Adrenal gland (tissue), 12 donors: Measurements from ENCODE around the gene DOK3. TPM values are rescaled to one million over a fixed set of nuclear protein-coding genes. Genes with fewer than 3 reads are reported as not detected.

ENCODE experiments used
- DNase-seq, 7 donors: peaks; one replicate each; pipeline ENCODE4 v3.0.0-alpha.2; 2019 to 2020
- H3K27ac ChIP-seq, 5 donors: fragments of 200-600 bp; sonication (generic) in 4 of 5; 1 replicate in 3 of 5; 2 replicates in 2 of 5; pipeline versions ENCODE4 v1.5.1 to v1.8.0; 2016 to 2020; ENCODE audit warnings: mild to moderate bottlenecking in 1 of 5
- H3K27me3 ChIP-seq: fragments of 200-600 bp; 2 replicates; pipeline ENCODE4 v1.8.0; 2021
- H3K36me3 ChIP-seq, 2 donors: fragments of 200-600 bp; replicated peaks in 1 of 2; 1 replicate in 1 of 2; 2 replicates in 1 of 2; pipeline versions ENCODE4 v1.5.1 to v1.8.0; 2018 to 2022
- H3K4me1 ChIP-seq, 2 donors: fragments of 200-600 bp; replicated peaks in 1 of 2; 1 replicate in 1 of 2; 2 replicates in 1 of 2; pipeline versions ENCODE4 v1.5.1 to v1.8.0; 2018 to 2021
- H3K4me3 ChIP-seq, 4 donors: fragments of 200-600 bp; sonication (generic) in 3 of 4; one replicate each; pipeline ENCODE4 v1.5.1; 2016 to 2018
- H3K9me3 ChIP-seq, 3 donors: fragments of 200-600 bp; sonication (generic) in 1 of 3; replicated peaks in 1 of 3; 1 replicate in 2 of 3; 2 replicates in 1 of 3; pipeline versions ENCODE4 v1.5.1 to v1.8.0; 2016 to 2021
- CTCF ChIP-seq, 6 experiments: fragments of 450-650 bp in 4 of 6; fragments of 200-600 bp in 2 of 6; sonication (generic) in 1 of 6; IDR thresholded peaks; 1 replicate in 5 of 6; 2 replicates in 1 of 6; pipeline versions ENCODE4 v1.5.1 to v1.8.0; 2016 to 2021; ENCODE audit warnings: antibody characterized with exemption in 6 of 6, mild to moderate bottlenecking in 2 of 6, moderate library complexity in 1 of 6
- POLR2A ChIP-seq, 2 donors: fragments of 450-650 bp; IDR thresholded peaks; one replicate each; pipeline ENCODE4 v1.6.1; 2017; ENCODE audit warnings: antibody characterized with exemption in 2 of 2, mild to moderate bottlenecking in 2 of 2, moderate library complexity in 1 of 2
- WGBS, 4 donors: extraction: QIAGEN DNeasy Blood & Tissue Kit in 2 of 4; methylation state at CpG; one replicate each; pipeline versions ENCODE4 v1.1.5 to v1.1.7; 2013 to 2017; 5-methylcytosine and 5-hydroxymethylcytosine counted together
- intact Hi-C, 2 donors: fragments of 100-400 bp; cut with DNase I; formaldehyde crosslinking; loops; one replicate each; pipeline versions ENCODE4 v1.14.1 to v1.15.0; 2022 to 2023
- polyA plus RNA-seq, 3 donors: library from polyadenylated mRNA; stranded (reverse); fragments of 200-250 nt in 2 of 3; fragments of 350-450 nt in 1 of 3; fragmentation: Illumina TruSeq in 1 of 3; extraction: RNeasy Lipid Tissue Mini Kit (QIAGEN cat#74804) in 1 of 3; gene quantifications; one replicate each; pipeline ENCODE4 v1.2.3, GENCODE V29; 2013 to 2014
- total RNA-seq, 9 donors: library from RNA; depleted of rRNA in 4 of 9; stranded (reverse); fragments of >200 nt in 4 of 9; fragments of 120-200 nt in 1 of 9; fragmentation: NEBNext Ultra II Directional in 1 of 9; extraction: Animal tissue kit (Norgen Biotek cat#: 25700) in 1 of 9; gene quantifications; one replicate each; pipeline versions ENCODE4 v1.1.0 to v1.2.4, GENCODE V29; 2013 to 2023
- donor health status: healthy with polysubstance abuse.
- donor health status: Bipolar disorder and iron deficiency.
- donor health status: DM: yes; HTN: yes; CAD: no.
- donor health status: DM: no; HTN: no; CAD: no.
- donor health status: DM: no; HTN: no; CAD: no.
- donor health status: DM: yes; HTN: yes; CAD: no.

The DOK3 gene
- total and polyA plus RNA-seq, 12 donors: 1.5 to 49.1 (median 11.3) TPM

- no peak overlapping the region for H3K4me3 ChIP-seq
- H3K4me1 ChIP-seq: peaks cover 7 to 30% of the 10 kb centered on the region in 2 donors
- H3K36me3 ChIP-seq: peaks cover 0 to 26% of the 10 kb centered on the region in 2 donors
- WGBS, 4 donors: 57 to 74% (median 70%) methylated on average over 2 of the region's 2 CpGs
- peak in 1 of 7 donors; percentile 26 for DNase-seq
- intact Hi-C loops: no loop called here
- TF ChIP-seq CTCF (IDR thresholded peaks at IDR 0.05): no peak
- no peak for TF ChIP-seq POLR2A (IDR thresholded peaks at IDR 0.05)
- H3K27ac ChIP-seq: peak overlapping the region in 1 of 5 donors; percentile 76
- no peaks in the 10 kb centered on the region for H3K9me3 ChIP-seq
- no peaks in the 10 kb centered on the region for H3K27me3 ChIP-seq
Observed at GRCh38 chr5:177539411-177539810, 29.8 kb upstream of the DOK3 start.

- H3K4me3 ChIP-seq: no peak overlapping the region
- H3K27ac ChIP-seq: peak overlapping the region in 2 of 5 donors; percentile 71 to 76
- no peak for TF ChIP-seq CTCF (IDR thresholded peaks at IDR 0.05)
- TF ChIP-seq POLR2A (IDR thresholded peaks at IDR 0.05): no peak
- 93 to 95% (median 94%) methylated on average over 10 of the region's 10 CpGs for WGBS, 4 donors
- no peaks in the 10 kb centered on the region for H3K27me3 ChIP-seq
- H3K4me1 ChIP-seq: peaks cover 7 to 25% of the 10 kb centered on the region in 2 donors
- DNase-seq: no peak
- H3K9me3 ChIP-seq: no peaks in the 10 kb centered on the region
- peaks cover 0 to 29% of the 10 kb centered on the region in 2 donors for H3K36me3 ChIP-seq
- intact Hi-C loops: no loop called here
Observed at GRCh38 chr5:177538876-177539275, 29.2 kb upstream of the DOK3 start.

- Histone ChIP-seq H3K9me3 (no peaks in the 10 kb centered on the region), H3K27me3 (no peaks in the 10 kb centered on the region), H3K4me1 (peaks cover 7 to 25% of the 10 kb centered on the region in 2 donors), H3K27ac (peak overlapping the region in 4 of 5 donors; percentile 9 to 76 (median 66)), H3K4me3 (no peak overlapping the region), H3K36me3 (peaks cover 0 to 36% of the 10 kb centered on the region in 2 donors)
- no peak for TF ChIP-seq POLR2A (IDR thresholded peaks at IDR 0.05)
- TF ChIP-seq CTCF (IDR thresholded peaks at IDR 0.05): no peak
- intact Hi-C loops: no loop called here
- DNase-seq: peak in 6 of 7 donors; percentile 43 to 72 (median 62)
- 35 to 44% (median 41%) methylated on average over 15 of the region's 15 CpGs for WGBS, 4 donors
Observed at GRCh38 chr5:177537389-177538361, 28.0 kb upstream of the DOK3 start.

GRCh38 chr5:177536386-177536785, 26.8 kb upstream of the DOK3 start:
- intact Hi-C loops: no loop called here
- WGBS, 4 donors: 83 to 96% (median 92%) methylated on average over 8 to 10 of the region's 10 CpGs
- Histone ChIP-seq H3K4me3 (no peak overlapping the region), H3K27me3 (no peaks in the 10 kb centered on the region), H3K4me1 (peaks cover 7 to 33% of the 10 kb centered on the region in 2 donors), H3K27ac (no peak overlapping the region), H3K36me3 (peaks cover 0 to 49% of the 10 kb centered on the region in 2 donors), H3K9me3 (no peaks in the 10 kb centered on the region)
- TF ChIP-seq CTCF (IDR thresholded peaks at IDR 0.05) (no peak), POLR2A (IDR thresholded peaks at IDR 0.05) (no peak)
- no peak for DNase-seq
